GM18498 (cell line): Measurements from ENCODE around the gene CISTR.

Experiments used
- ATAC-seq: cut with Tn5 transposase; IDR thresholded peaks from one replicate; pipeline ENCODE4 v1.9.1; 2021; ENCODE audit warnings: mild to moderate bottlenecking, moderate library complexity; ENCODE audit not compliant: unreplicated experiment

CISTR gene

GRCh38 chr12:53744751-53745150, 7.0 kb downstream of the CISTR start:
- ATAC-seq = no peak

GRCh38 chr12:53744130-53744441, 7.7 kb downstream of the CISTR start:
- no peak for ATAC-seq

- ATAC-seq = no peak
Measured at GRCh38 chr12:53743266-53744129, 8.3 kb downstream of the CISTR start.

- ATAC-seq = no peak
Measured at GRCh38 chr12:53740130-53740491, 11.7 kb downstream of the CISTR start.

GRCh38 chr12:53739214-53740129, 12.3 kb downstream of the CISTR start:
- no peak for ATAC-seq

- ATAC-seq = no peak
Measured at GRCh38 chr12:53738406-53739213, 13.2 kb downstream of the CISTR start.

- ATAC-seq = no peak
Measured at GRCh38 chr12:53737951-53738405, 13.8 kb downstream of the CISTR start.

- no peak for ATAC-seq
Measured at GRCh38 chr12:53737093-53737808, 14.5 kb downstream of the CISTR start.

GRCh38 chr12:53736592-53736991, 15.2 kb downstream of the CISTR start:
- ATAC-seq = no peak

- ATAC-seq = no peak
Measured at GRCh38 chr12:53735556-53735955, 16.2 kb downstream of the CISTR start.

- no peak for ATAC-seq
Measured at GRCh38 chr12:53734425-53734824, 17.4 kb downstream of the CISTR start.

- ATAC-seq = no peak
Measured at GRCh38 chr12:53733807-53734200, 18.0 kb downstream of the CISTR start.

GRCh38 chr12:53733051-53733806, 18.6 kb downstream of the CISTR start:
- no peak for ATAC-seq

- no peak for ATAC-seq
Measured at GRCh38 chr12:53729644-53730043, 22.1 kb downstream of the CISTR start.

- ATAC-seq = no peak
Measured at GRCh38 chr12:53728206-53728605, 23.6 kb downstream of the CISTR start.

GRCh38 chr12:53727310-53728041, 24.3 kb downstream of the CISTR start, which contains the start of gene CALCOCO1:
CALCOCO1 (minus strand) TSS chr12:53727452; CDS start chr12:53725242, 2,210 bp downstream.
- ATAC-seq = peak; percentile 98

- ATAC-seq = no peak
Measured at GRCh38 chr12:53726946-53727309, 24.9 kb downstream of the CISTR start.

GRCh38 chr12:53726341-53726740, 25.4 kb downstream of the CISTR start:
- no peak for ATAC-seq

GRCh38 chr12:53725824-53726223, 26.0 kb downstream of the CISTR start:
- ATAC-seq = no peak
